Gastrocnemius medialis (tissue), 4 donors: ENCODE measurements around the gene TXNDC5. TPM values are rescaled to one million over a fixed set of nuclear protein-coding genes. Genes with fewer than 3 reads are reported as not detected.
"Not testable (repeated sequence)": the region's sequence is repeated elsewhere in the genome, so short reads cannot be mapped to it uniquely, and the experiment has no call there.

Source experiments
- ATAC-seq, 2 donors: fragments of 150-250 bp; one replicate each; pipeline ENCODE4 v1.9.1; 2016
- DNase-seq, 2 donors: peaks; one replicate each; pipeline ENCODE4 v3.0.0-alpha.2; 2019
- H3K27ac ChIP-seq, 4 donors: fragments of 200-600 bp; sonication (generic); 1 replicate in 1 of 4; 2 replicates in 3 of 4; pipeline ENCODE4 v1.5.1; 2016 to 2018; ENCODE audit warnings: mild to moderate bottlenecking in 2 of 4, moderate library complexity in 1 of 4
- H3K27me3 ChIP-seq, 3 donors: fragments of 200-600 bp; sonication (generic) in 2 of 3; 1 replicate in 1 of 3; 2 replicates in 2 of 3; pipeline versions ENCODE4 v1.5.1 to v1.6.0; 2016 to 2019; ENCODE audit warnings: mild to moderate bottlenecking in 1 of 3, moderate library complexity in 1 of 3
- H3K36me3 ChIP-seq, 2 donors: fragments of 200-600 bp; sonication (generic) in 1 of 2; one replicate each; pipeline ENCODE4 v1.5.1; 2017 to 2018
- H3K4me1 ChIP-seq, 2 donors: fragments of 200-600 bp; sonication (generic) in 1 of 2; one replicate each; pipeline ENCODE4 v1.5.1; 2016 to 2017; ENCODE audit warnings: mild to moderate bottlenecking in 2 of 2
- H3K4me3 ChIP-seq, 4 donors: fragments of 200-600 bp; sonication (generic) in 3 of 4; 1 replicate in 1 of 4; 2 replicates in 3 of 4; pipeline ENCODE4 v1.5.1; 2016 to 2019; ENCODE audit warnings: mild to moderate bottlenecking in 2 of 4
- H3K9me3 ChIP-seq, 3 donors: fragments of 200-600 bp; sonication (generic) in 2 of 3; 1 replicate in 1 of 3; 2 replicates in 2 of 3; pipeline ENCODE4 v1.5.1; 2016 to 2019
- CTCF ChIP-seq, 5 experiments: fragments of 450-650 bp in 3 of 5; fragments of 200-600 bp in 2 of 5; sonication (generic) in 2 of 5; IDR thresholded peaks in 4 of 5; conservative IDR thresholded peaks in 1 of 5; 1 replicate in 4 of 5; 2 replicates in 1 of 5; pipeline ENCODE4 v1.5.1; 2016 to 2019; ENCODE audit warnings: antibody characterized with exemption in 5 of 5, mild to moderate bottlenecking in 3 of 5, moderate library complexity in 3 of 5
- POLR2A ChIP-seq, 2 donors: fragments of 450-650 bp; IDR thresholded peaks; one replicate each; pipeline ENCODE4 v1.6.1; 2017; ENCODE audit warnings: antibody characterized with exemption in 2 of 2, mild to moderate bottlenecking in 2 of 2, moderate library complexity in 2 of 2
- in situ Hi-C, 4 donors: fragments of 200-750 bp; cut with MboI; loops; one replicate each; pipeline versions ENCODE4 v1.15.0 to v1.8.0; 2017; ENCODE audit warnings: low sequenced_read_pairs in 4 of 4
- intact Hi-C: fragments of 100-400 bp; cut with DNase I; formaldehyde crosslinking; loops from one replicate; pipeline ENCODE4 v1.15.1; 2023; ENCODE audit warnings: low total_unique reads
- total RNA-seq, 4 donors: library from RNA; depleted of rRNA; stranded (reverse); fragments of >200 nt; gene quantifications; one replicate each; pipeline versions ENCODE4 v1.1.0 to v1.2.3, GENCODE V29; 2016

TXNDC5 gene
- total RNA-seq, 4 donors from 2014 or later, result 29.9 to 43.3 (median 38.8) TPM

DNA sequence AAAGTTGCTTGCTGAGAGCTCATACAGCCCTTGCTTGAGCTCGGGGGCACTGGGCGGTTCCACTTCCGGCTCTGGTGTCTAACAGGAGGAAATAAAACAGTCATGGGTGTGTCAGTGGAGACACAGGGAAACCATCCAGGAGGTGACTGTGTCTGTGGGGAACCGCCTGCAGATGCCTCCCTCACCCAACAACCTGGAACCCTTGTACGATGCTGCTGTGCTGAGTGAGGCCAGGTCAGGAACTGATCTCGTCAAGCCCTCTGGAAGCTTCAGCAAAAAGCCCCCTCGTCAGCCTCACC is 15.5 kb downstream of the TXNDC5 start:
- H3K27ac ChIP-seq, result no peak overlapping the region
- in situ Hi-C loops (no loop called here), intact Hi-C loops (no loop called here)
- H3K36me3 ChIP-seq, result peaks cover 0 to 87% of the 10 kb centered on the region in 2 donors
- no peaks in the 10 kb centered on the region for H3K9me3 ChIP-seq
- no peak for DNase-seq
- TF ChIP-seq CTCF (IDR thresholded peaks at IDR 0.05 in 4 of 5, conservative IDR thresholded peaks at IDR 0.05 in 1 of 5) (no peak), POLR2A (IDR thresholded peaks at IDR 0.05) (no peak)
- ATAC-seq, result no peak
- no peaks in the 10 kb centered on the region for H3K27me3 ChIP-seq
- no peak overlapping the region for H3K4me3 ChIP-seq
- H3K4me1 ChIP-seq, result peaks cover 7 to 14% of the 10 kb centered on the region in 2 donors

DNA sequence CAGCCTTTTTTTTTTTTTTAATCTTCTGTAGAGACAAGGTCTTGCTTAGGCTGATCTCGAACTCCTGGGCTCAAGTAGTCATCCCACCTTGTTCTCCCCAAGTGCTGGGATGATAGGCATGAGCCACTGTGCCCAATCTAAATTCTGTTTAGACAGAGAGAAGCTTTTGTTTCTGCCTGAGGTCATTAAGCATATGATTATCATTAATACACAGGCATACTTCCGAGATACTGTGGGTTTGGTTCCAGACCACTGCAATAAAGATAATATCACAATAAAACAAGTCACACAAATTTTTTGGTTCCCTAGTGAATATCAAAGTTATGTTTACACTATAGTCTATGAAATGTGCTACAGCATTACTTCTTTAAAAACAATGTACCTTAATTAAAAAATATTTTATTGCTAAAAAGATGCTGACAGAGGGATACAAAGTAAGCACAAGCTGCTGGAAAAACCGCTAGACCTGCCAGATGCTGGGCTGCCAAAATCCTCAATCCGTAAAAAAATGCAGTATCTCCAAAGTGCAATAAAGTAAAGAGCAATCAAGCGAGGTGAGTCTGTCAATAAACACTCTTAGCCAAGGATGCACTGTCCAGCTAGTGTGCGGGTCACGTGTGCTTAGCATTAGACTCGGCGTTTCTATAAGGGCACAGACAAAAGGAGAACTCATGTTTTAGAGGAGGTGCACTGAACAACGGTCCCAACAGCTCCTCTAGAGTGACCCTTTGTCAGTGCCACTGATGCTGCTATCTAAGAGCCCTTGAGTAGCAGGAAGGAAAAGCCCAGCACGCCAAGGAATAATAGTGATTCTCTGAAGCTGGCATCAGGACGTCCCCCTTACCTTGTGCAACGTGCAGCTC is 16.1 kb downstream of the TXNDC5 start:
- H3K27me3 ChIP-seq, result no peaks in the 10 kb centered on the region
- intact Hi-C loops (no loop called here), in situ Hi-C loops (no loop called here)
- H3K4me3 ChIP-seq, result no peak overlapping the region
- H3K4me1 ChIP-seq, result peaks cover 2 to 12% of the 10 kb centered on the region in 2 donors
- H3K36me3 ChIP-seq, result peaks cover 0 to 92% of the 10 kb centered on the region in 2 donors
- DNase-seq (no peak), ATAC-seq (no peak)
- no peaks in the 10 kb centered on the region for H3K9me3 ChIP-seq
- TF ChIP-seq CTCF (IDR thresholded peaks at IDR 0.05 in 4 of 5, conservative IDR thresholded peaks at IDR 0.05 in 1 of 5), result no peak
- no peak for TF ChIP-seq POLR2A (IDR thresholded peaks at IDR 0.05)
- H3K27ac ChIP-seq, result no peak overlapping the region

- peak; percentile 44 to 54 for ATAC-seq
- H3K4me1 ChIP-seq, result peaks cover 0 to 5% of the 10 kb centered on the region in 2 donors
- H3K4me3 ChIP-seq, result no peak overlapping the region
- peak in 1 of 2 donors; percentile 38 for DNase-seq
- intact Hi-C loops, result no loop called here
- H3K9me3 ChIP-seq, result no peaks in the 10 kb centered on the region
- no peaks in the 10 kb centered on the region for H3K27me3 ChIP-seq
- H3K27ac ChIP-seq, result peak overlapping the region in 1 of 4 donors; percentile 29
- H3K36me3 ChIP-seq, result peaks cover 0 to 93% of the 10 kb centered on the region in 2 donors
- TF ChIP-seq CTCF (IDR thresholded peaks at IDR 0.05 in 4 of 5, conservative IDR thresholded peaks at IDR 0.05 in 1 of 5) (no peak), POLR2A (IDR thresholded peaks at IDR 0.05) (no peak)
- in situ Hi-C loops, result no loop called here
Measured at GRCh38 chr6:7893342-7893741, 17.2 kb downstream of the TXNDC5 start.

DNA sequence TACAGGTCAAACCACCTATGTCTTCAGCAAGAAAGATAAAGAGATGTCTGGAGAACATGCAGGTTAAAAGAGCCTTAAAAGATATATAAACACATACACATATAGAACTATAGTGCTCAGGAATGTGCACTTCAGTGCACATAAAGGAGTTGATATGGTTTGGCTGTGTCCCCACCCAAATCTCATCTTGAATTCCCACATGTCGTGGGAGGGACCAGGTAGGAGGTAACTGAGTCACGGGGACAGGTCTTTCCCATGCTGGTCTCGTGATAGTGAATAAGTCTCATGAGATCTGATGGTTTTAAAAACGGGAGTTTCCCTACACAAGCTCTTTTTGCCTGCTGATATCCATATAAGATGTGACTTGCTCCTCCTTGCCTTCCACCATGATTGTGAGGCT is 18.2 kb downstream of the TXNDC5 start:
- DNase-seq, in situ Hi-C loops, H3K9me3 ChIP-seq, H3K4me1 ChIP-seq, H3K27me3 ChIP-seq, intact Hi-C loops, ATAC-seq, H3K4me3 ChIP-seq, H3K27ac ChIP-seq: not testable (repeated sequence)
- peaks cover 0 to 94% of the 10 kb centered on the region in 2 donors for H3K36me3 ChIP-seq

DNA sequence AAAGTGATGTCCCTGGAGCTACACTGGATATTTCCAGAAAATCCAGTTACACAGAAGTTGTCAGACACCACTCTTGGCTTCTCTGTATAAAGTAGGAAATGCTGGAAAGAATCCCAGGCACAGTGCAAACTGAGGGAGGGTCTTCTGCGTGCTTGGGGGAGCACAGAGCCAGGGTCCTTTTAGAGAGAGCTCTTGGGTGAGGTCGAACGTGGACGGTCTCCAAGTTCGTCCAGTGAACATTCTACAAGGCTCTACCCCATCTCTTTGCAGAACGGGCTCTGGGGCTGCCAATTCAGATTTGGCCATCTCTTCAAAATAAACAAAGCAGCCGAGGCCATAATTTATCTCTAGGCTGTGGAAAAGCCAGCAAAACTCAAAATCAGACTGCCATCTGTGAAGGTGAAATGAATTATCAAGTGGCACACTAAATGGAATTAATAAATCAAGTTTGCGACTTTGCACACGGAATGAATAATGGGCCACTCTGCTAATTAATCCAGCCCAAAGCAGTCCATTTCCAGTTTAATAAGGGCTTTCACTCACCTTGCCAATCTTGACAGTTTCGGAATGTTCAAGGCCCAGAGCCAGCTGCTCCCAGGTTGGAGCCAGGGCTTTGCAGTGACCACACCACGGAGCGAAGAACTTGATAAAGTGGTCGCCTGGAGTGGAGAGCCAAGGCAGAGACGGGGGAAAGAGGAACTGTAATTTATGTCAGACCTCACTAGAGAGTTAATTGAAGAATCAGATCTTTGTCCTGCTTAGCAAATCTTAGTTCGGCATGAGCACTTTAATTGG is 19.3 kb downstream of the TXNDC5 start:
- DNase-seq, result no peak
- in situ Hi-C loops, result no loop called here
- no peak overlapping the region for H3K4me3 ChIP-seq
- H3K9me3 ChIP-seq, result no peaks in the 10 kb centered on the region
- peaks cover 0 to 93% of the 10 kb centered on the region in 2 donors for H3K36me3 ChIP-seq
- ATAC-seq, result no peak
- peaks cover 0 to 5% of the 10 kb centered on the region in 2 donors for H3K4me1 ChIP-seq
- TF ChIP-seq CTCF (IDR thresholded peaks at IDR 0.05 in 4 of 5, conservative IDR thresholded peaks at IDR 0.05 in 1 of 5) (no peak), POLR2A (IDR thresholded peaks at IDR 0.05) (no peak)
- H3K27ac ChIP-seq, result no peak overlapping the region
- intact Hi-C loops, result no loop called here
- H3K27me3 ChIP-seq, result no peaks in the 10 kb centered on the region
